AG09319 (cell line): Measurements from ENCODE around the gene CHGA.

Experiments
- DNase-seq: peaks from one replicate; pipeline ENCODE4 v3.0.0-alpha.2; 2010; ENCODE audit warnings: low read depth; ENCODE audit errors: extremely low read depth
- TF ChIP-seq, protein P1 (sequence below): IDR thresholded peaks from 2 replicates; pipeline ENCODE4 v1.5.1; 2011; ENCODE audit warnings: low read depth, mild to moderate bottlenecking, inconsistent platforms, low read length, moderate library complexity

The CHGA gene

DNA sequence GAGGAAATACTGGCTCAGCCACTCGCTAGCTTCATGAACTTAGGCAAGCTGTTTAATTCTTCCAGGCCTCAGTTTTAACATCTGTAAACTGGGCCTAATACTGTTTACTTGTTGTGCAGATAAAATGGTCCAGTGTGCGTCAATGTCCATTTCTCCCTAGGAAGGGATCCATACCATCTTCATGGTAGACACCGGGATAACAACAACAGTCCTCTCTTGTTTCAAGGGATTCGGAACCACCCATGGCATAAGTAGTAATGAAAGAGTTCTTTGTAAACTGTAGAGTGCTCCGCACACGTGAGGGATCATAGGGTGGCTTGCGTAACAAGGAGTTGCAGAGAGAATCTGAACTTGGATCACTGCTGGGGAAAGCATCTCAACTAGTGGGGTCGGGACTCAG is 17.3 kb upstream of the CHGA start:
- DNase-seq: no peak
- TF ChIP-seq, protein P1, sequence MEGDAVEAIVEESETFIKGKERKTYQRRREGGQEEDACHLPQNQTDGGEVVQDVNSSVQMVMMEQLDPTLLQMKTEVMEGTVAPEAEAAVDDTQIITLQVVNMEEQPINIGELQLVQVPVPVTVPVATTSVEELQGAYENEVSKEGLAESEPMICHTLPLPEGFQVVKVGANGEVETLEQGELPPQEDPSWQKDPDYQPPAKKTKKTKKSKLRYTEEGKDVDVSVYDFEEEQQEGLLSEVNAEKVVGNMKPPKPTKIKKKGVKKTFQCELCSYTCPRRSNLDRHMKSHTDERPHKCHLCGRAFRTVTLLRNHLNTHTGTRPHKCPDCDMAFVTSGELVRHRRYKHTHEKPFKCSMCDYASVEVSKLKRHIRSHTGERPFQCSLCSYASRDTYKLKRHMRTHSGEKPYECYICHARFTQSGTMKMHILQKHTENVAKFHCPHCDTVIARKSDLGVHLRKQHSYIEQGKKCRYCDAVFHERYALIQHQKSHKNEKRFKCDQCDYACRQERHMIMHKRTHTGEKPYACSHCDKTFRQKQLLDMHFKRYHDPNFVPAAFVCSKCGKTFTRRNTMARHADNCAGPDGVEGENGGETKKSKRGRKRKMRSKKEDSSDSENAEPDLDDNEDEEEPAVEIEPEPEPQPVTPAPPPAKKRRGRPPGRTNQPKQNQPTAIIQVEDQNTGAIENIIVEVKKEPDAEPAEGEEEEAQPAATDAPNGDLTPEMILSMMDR: no peak

DNA sequence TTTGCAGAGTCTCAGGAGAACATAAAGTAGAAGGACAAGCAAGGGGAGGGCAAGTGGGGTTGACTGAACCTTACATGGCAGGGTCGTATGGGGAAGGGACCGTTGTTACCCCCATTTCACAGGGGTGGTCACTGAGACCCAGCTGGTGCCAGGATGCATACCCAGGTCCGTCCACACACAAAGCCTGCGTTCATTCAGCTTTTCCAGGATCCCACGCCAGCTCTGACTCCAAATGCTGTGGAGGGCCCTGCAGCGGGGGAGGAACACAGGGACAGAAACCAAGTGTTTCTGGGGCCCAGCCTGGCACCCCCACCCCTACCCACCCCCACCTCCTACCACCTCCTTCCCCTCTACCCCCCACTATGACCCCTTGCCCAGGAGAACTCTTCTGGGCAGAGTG is 16.5 kb upstream of the CHGA start:
- no peak for DNase-seq
- TF ChIP-seq, protein P1: no peak

DNA sequence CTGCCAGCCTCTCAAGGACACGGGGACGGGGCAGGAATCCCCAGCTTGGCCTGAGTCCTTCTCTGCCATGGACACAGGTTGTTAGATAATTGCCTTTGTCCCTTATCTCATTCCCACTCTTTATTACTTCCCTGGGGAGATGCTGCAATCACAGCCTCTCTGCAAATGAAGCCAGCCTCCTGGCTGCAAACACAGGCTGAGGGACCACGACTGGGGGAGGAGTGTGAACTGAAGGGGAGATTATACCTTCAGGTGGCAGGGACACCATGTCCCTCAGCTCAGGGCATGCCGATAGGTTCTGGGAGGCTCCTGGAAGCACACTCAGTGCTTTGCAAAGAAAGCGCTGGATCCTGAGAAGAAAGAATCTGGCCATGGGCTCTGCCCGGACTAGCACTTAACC is 16.1 kb upstream of the CHGA start:
- TF ChIP-seq, protein P1: no peak
- DNase-seq: no peak

DNA sequence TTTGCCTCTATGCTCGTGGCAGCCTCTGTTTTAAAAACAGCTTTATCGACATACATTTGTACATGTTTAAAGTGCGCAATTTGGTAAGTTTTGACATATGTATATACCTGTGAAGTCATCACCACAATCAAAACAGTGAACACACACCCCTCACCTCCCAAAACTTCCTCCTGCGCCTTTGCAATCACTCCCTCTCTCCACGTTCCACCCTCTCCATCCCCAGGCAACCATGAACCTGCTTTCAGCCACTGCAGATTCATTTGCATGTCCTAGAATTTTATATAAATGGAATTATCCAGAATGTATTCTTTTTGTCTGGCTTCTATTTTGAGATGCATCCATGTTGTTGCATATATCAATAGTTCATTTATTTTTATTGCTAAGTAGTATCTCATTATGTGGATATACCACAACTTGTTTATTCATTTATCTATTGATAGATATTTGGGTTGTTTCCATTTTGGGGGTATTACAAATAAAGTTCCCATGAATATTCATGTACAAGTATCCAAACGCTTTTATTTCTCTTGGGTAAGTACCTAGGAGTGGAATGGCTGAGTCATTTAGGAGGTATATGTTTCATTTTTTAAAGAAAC is 15.5 kb upstream of the CHGA start:
- TF ChIP-seq, protein P1: no peak
- DNase-seq: no peak

DNA sequence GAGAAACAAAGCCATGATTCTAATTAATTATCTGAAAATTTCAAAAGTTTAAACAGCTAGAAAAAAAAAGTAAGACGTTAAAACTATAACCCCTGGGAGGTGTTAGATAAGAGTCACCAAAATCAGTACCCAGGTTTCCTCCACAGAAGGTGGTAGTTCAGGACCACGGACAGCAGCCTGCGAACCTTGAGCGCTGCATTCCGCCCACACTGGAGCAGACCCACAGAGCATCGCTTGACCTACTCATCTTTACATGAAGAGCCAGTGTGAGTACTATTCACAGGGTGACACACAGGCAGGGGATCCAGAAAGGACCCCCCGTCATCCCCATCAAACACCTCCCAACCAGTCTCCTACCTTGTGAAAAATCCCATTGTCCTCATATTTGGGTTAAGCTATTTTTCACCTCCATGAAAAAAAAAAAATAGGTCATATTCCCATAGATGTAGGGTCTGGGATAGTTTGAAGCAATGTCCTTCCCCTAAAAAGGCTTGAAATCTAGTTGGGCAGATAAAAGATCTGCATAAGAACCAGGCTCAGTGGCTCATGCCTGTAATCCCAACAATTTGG is 8.8 kb upstream of the CHGA start:
- TF ChIP-seq, protein P1: no peak

DNA sequence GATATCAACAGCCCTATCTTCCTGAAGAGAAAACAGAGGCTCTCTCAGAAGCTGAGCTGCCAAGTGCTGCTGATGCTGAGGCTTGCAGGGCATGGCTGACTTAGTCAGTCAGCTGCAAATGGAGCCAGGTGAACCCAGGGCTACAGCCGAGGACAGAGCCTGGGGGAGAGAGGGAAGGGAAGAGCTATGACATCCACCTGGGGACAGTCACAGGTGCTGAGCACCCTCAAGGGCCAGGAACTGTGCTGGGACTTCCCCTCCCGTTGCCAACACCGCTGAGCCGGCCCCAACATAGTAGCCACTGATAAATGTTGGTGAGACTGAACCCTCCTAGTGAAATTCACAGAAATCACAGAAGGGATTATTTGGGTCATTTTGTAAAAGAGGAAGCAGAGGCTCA is 6.7 kb upstream of the CHGA start:
- DNase-seq: no peak
- TF ChIP-seq, protein P1: no peak

More for the DNA sequence above, 8.8 kb upstream of the CHGA start:
- no peak for DNase-seq

DNA sequence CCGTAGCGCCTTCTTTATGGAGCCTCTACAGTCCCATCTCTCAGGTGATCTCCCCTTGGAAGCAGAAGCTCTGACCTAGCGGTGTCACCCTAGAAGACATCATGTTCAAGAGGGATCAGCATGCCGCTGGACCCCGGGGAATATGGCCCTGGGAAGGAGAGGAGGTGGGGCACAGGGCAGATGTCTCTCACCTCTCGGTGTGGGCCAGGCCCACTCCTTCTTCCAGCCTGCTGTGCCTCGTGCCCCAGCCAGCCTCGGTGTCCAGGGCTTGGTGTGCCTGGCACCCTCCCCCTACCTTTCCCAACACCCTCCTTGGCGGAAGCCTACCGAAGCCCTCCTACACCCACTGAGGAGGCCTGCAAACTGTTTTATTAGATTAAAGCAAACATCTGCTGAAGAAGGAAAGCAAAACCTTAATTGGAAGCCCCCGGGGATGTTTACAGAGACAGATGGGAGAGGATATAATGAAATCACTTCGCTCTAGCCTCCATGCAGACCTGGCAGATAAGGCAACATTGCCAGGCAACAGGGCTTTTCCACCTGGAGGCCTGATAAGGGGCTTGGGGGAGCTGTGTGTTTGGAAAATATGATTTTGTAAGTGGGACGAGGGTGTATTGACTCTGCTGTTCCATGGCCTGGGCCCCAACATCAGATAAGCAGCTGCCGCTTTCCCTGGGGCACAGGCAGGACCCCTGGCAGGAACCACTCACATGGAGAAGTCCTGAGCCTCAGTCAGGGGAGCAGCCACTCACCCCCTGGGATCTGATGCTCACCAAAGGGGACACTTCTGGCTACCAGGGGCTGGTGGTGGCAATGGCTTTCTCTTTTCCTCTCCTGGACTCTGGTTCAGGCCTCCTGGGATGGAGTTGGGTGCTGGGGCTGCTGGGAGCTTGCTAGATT is 5.7 kb upstream of the CHGA start:
- TF ChIP-seq, protein P1: no peak
- DNase-seq: no peak
